HepG2 (cell line): ENCODE measurements around the gene STUB1. TPM values are rescaled to one million over a fixed set of nuclear protein-coding genes. Genes with fewer than 3 reads are reported as not detected.

Source experiments
- ADNP ChIP-seq: sonication (generic); formaldehyde crosslinking; IDR thresholded peaks from 2 replicates; pipeline ENCODE4 v1.4.0; 2020; ENCODE audit warnings: missing genetic modification reagents
- AKNA ChIP-seq: sonication (generic); formaldehyde crosslinking; IDR thresholded peaks from 2 replicates; pipeline ENCODE4 v1.4.0; 2020; ENCODE audit warnings: missing genetic modification reagents, borderline replicate concordance
- CREB1 ChIP-seq, 2 experiments: fragments of 450-650 bp in 1 of 2; IDR thresholded peaks; 2 replicates each; pipeline ENCODE4 v1.6.1; 2016 to 2017; ENCODE audit warnings: control low read depth in 1 of 2, mild to moderate bottlenecking in 1 of 2, missing compliant biosample characterization in 1 of 2, missing genetic modification characterization in 1 of 2
- MAFG ChIP-seq: sonication (generic); formaldehyde crosslinking; IDR thresholded peaks from 2 replicates; pipeline ENCODE4 v1.5.1; 2020; ENCODE audit warnings: mild to moderate bottlenecking, missing genetic modification reagents
- MAZ ChIP-seq, 2 experiments: sonication (generic) in 1 of 2; formaldehyde crosslinking in 1 of 2; IDR thresholded peaks; 2 replicates each; pipeline versions ENCODE4 v1.5.0 to v1.6.1; 2012 to 2020; ENCODE audit warnings: low read depth in 2 of 2, mild to moderate bottlenecking in 2 of 2, borderline replicate concordance in 1 of 2, improper control_type of control experiment in 1 of 2, low read length in 1 of 2, missing genetic modification reagents in 1 of 2, moderate library complexity in 1 of 2
- PAXIP1 ChIP-seq: sonication (generic); formaldehyde crosslinking; conservative IDR thresholded peaks from 2 replicates; pipeline ENCODE4 v1.4.0; 2020; ENCODE audit warnings: mild to moderate bottlenecking, missing genetic modification reagents, moderate library complexity
- TFE3 ChIP-seq: IDR thresholded peaks from 2 replicates; pipeline ENCODE4 v1.6.1; 2016
- THYN1 ChIP-seq: sonication (generic); formaldehyde crosslinking; IDR thresholded peaks from 2 replicates; pipeline ENCODE4 v1.8.1; 2023; ENCODE audit warnings: low read depth, mild to moderate bottlenecking, moderate library complexity, missing genetic modification reagents, borderline replicate concordance
- ZNF260 ChIP-seq: sonication (generic); formaldehyde crosslinking; IDR thresholded peaks from 2 replicates; pipeline ENCODE4 v1.4.0; 2020; ENCODE audit warnings: missing genetic modification reagents, low read depth, mild to moderate bottlenecking, borderline replicate concordance
- ZNF337 ChIP-seq: sonication (generic); formaldehyde crosslinking; IDR thresholded peaks from 2 replicates; pipeline ENCODE4 v1.5.1; 2020; ENCODE audit warnings: missing genetic modification reagents, low read depth, mild to moderate bottlenecking, borderline replicate concordance
- ZNF362 ChIP-seq: sonication (generic); formaldehyde crosslinking; IDR thresholded peaks from 2 replicates; pipeline ENCODE4 v1.4.0; 2020; ENCODE audit warnings: missing genetic modification reagents, mild to moderate bottlenecking, borderline replicate concordance
- ZNF615 ChIP-seq: sonication (generic); formaldehyde crosslinking; IDR thresholded peaks from 2 replicates; pipeline ENCODE4 v1.5.0; 2020; ENCODE audit warnings: mild to moderate bottlenecking, missing genetic modification reagents, borderline replicate concordance
- ZNF639 ChIP-seq: conservative IDR thresholded peaks from 2 replicates; pipeline ENCODE4 v1.6.1; 2018; ENCODE audit warnings: missing genetic modification reagents
- polyA plus RNA-seq, 8 experiments: library from polyadenylated mRNA; depleted of rRNA in 3 of 8; stranded (reverse) in 7 of 8; unstranded in 1 of 8; fragments of >200 nt; fragmentation: Illumina TruSeq in 4 of 8; extraction: Trizol in 4 of 8; gene quantifications; 2 replicates each; pipeline versions ENCODE4 v1.2.1 to v1.2.3, GENCODE V29; 2011 to 2016; ENCODE audit warnings: low read depth in 4 of 8, missing spikeins in 1 of 8, mixed read lengths in 1 of 8; ENCODE audit not compliant: insufficient read depth in 1 of 8
- total RNA-seq, 5 experiments: library from RNA; depleted of rRNA; stranded (reverse); fragments of >200 nt; fragmentation: Illumina TruSeq; extraction: Trizol; gene quantifications; 2 replicates each; pipeline ENCODE4 v1.2.3, GENCODE V29; 2016; ENCODE audit warnings: low read depth in 1 of 5

STUB1 gene
- total and polyA plus RNA-seq, 2 of the 13 experiments (the other 11 are each of a cell fraction or from before 2014, with no cell fraction given), result 52.9 to 78.2 TPM

GRCh38 chr16:714558-715476 is 34.6 kb downstream of the STUB1 start, which contains the start of gene METRN (continued):
- TF ChIP-seq AKNA (CRISPR knock-in tag) (no peak), ZNF260 (CRISPR knock-in tag) (no peak), MAZ (IDR thresholded peaks at IDR 0.05; ENCODE audit: borderline replicate concordance, low read depth, low read length) (no peak), MAZ (CRISPR knock-in tag; IDR thresholded peaks at IDR 0.05; ENCODE audit: low read depth) (peak; percentile 47; the same call in 1 of the 2 replicates), ZNF337 (no peak), PAXIP1 (no peak), MAFG (CRISPR knock-in tag) (no peak), CREB1 (IDR thresholded peaks at IDR 0.05) (no peak), CREB1 (CRISPR knock-in tag; IDR thresholded peaks at IDR 0.05) (no peak), ZNF639 (CRISPR knock-in tag) (no peak), THYN1 (CRISPR knock-in tag) (no peak), ADNP (CRISPR knock-in tag) (no peak), TFE3 (CRISPR knock-in tag) (no peak), ZNF615 (CRISPR knock-in tag) (no peak), ZNF362 (CRISPR knock-in tag) (no peak)
